B cell (primary cell): ENCODE results near the gene PAQR4. TPM values are rescaled to one million over a fixed set of nuclear protein-coding genes. Genes with fewer than 3 reads are reported as not detected.
A peak's percentile ranks its signal among the peaks of the same experiment; 100 is the strongest.

Source experiments
- ATAC-seq: fragments of 200-7000 bp; cut with Tn5 transposase; one replicate; pipeline ENCODE4 v1.10.0; 2021; ENCODE audit warnings: low read depth, mild to moderate bottlenecking, moderate number of reproducible peaks, moderate library complexity
- CTCF ChIA-PET: fragments of 350-600 bp; sonication (Branson Sonifier 250); formaldehyde crosslinking; loops from one replicate; lab custom pipeline; 2021; ENCODE audit warnings: antibody characterized with exemption, inconsistent platforms; lab: Charles Lee
- POLR2A ChIA-PET: fragments of 350-600 bp; sonication (Branson Sonifier 250); formaldehyde crosslinking; loops from one replicate; lab custom pipeline; 2021; ENCODE audit warnings: antibody characterized with exemption; lab: Charles Lee
- DNase-seq: peaks from one replicate; pipeline ENCODE4 v3.0.0; 2013
- H2AFZ ChIP-seq: 2 replicates; pipeline ENCODE4 v1.6.1; 2012; ENCODE audit warnings: mild to moderate bottlenecking, low read depth, low read length; ENCODE audit not compliant: insufficient read depth, poor library complexity, severe bottlenecking
- H3K27ac ChIP-seq, 2 donors: 1 replicate in 1 of 2; 2 replicates in 1 of 2; pipeline ENCODE4 v1.5.1; 2012 to 2013; ENCODE audit warnings: low read length in 2 of 2, mild to moderate bottlenecking in 2 of 2, moderate library complexity in 1 of 2
- H3K27me3 ChIP-seq, 4 experiments: fragments of 200-600 bp in 1 of 4; sonication (generic) in 1 of 4; replicated peaks in 1 of 4; 1 replicate in 2 of 4; 2 replicates in 2 of 4; pipeline versions ENCODE4 v1.6.1 to v1.7.0; 2013 to 2016; ENCODE audit warnings: low read length in 3 of 4, mild to moderate bottlenecking in 2 of 4, mixed read lengths in 1 of 4, moderate library complexity in 1 of 4; ENCODE audit not compliant: insufficient read depth in 4 of 4, control insufficient read depth in 3 of 4; ENCODE audit errors: control extremely low read depth in 1 of 4
- H3K36me3 ChIP-seq, 2 experiments: replicated peaks in 1 of 2; 1 replicate in 1 of 2; 2 replicates in 1 of 2; pipeline versions ENCODE4 v1.6.1 to v1.7.1; 2013; ENCODE audit warnings: low read length in 1 of 2; ENCODE audit not compliant: insufficient read depth in 2 of 2, control insufficient read depth in 1 of 2; ENCODE audit errors: control extremely low read depth in 1 of 2, extremely low read depth in 1 of 2
- H3K4me1 ChIP-seq, 2 donors: fragments of 200-600 bp in 1 of 2; sonication (generic) in 1 of 2; 1 replicate in 1 of 2; 2 replicates in 1 of 2; pipeline versions ENCODE4 v1.5.1 to v1.6.1; 2013 to 2017; ENCODE audit warnings: low read length in 2 of 2; ENCODE audit not compliant: control insufficient read depth in 2 of 2, insufficient read depth in 2 of 2
- H3K4me2 ChIP-seq: replicated peaks from 2 replicates; pipeline ENCODE3; 2012; ENCODE audit warnings: mild to moderate bottlenecking, low read depth, low read length; ENCODE audit not compliant: poor library complexity, severe bottlenecking
- H3K4me3 ChIP-seq, 5 experiments: fragments of 200-600 bp in 1 of 5; sonication (generic) in 1 of 5; 1 replicate in 3 of 5; 2 replicates in 2 of 5; pipeline versions ENCODE4 v1.5.1 to v1.7.0; 2011 to 2016; ENCODE audit warnings: low read length in 4 of 5, mild to moderate bottlenecking in 4 of 5, low read depth in 2 of 5, control low read depth in 1 of 5, moderate library complexity in 1 of 5; ENCODE audit not compliant: insufficient read depth in 1 of 5; ENCODE audit errors: control extremely low read depth in 1 of 5, extremely low read depth in 1 of 5
- H3K79me2 ChIP-seq: fragments of 200-600 bp; sonication (generic); one replicate; pipeline ENCODE4 v1.6.0; 2016; ENCODE audit warnings: low read length; ENCODE audit not compliant: control insufficient read depth, insufficient read depth
- H3K9ac ChIP-seq: fragments of 200-600 bp; sonication (generic); 2 replicates; pipeline ENCODE4 v1.6.1; 2017; ENCODE audit warnings: mild to moderate bottlenecking, low read length, moderate library complexity
- H3K9me3 ChIP-seq, 3 donors: one replicate each; pipeline versions ENCODE4 v1.6.1 to v1.7.1; 2013; ENCODE audit warnings: low read length in 2 of 3; ENCODE audit not compliant: control insufficient read depth in 2 of 3, insufficient read depth in 1 of 3; ENCODE audit errors: control extremely low read depth in 1 of 3
- H4K20me1 ChIP-seq: 2 replicates; pipeline ENCODE4 v1.6.0; 2012; ENCODE audit warnings: mild to moderate bottlenecking, low read length; ENCODE audit not compliant: insufficient read depth, control insufficient read depth, poor library complexity, severe bottlenecking
- H3K27ac Mint-ChIP-seq: one replicate; pipeline ENCODE4 v1.8.0; 2021; ENCODE audit warnings: mixed read lengths
- H3K27me3 Mint-ChIP-seq: one replicate; pipeline ENCODE4 v1.8.0; 2021; ENCODE audit warnings: mixed read lengths
- H3K4me1 Mint-ChIP-seq: one replicate; pipeline ENCODE4 v1.8.0; 2021; ENCODE audit warnings: mixed read lengths
- H3K4me3 Mint-ChIP-seq: one replicate; pipeline ENCODE4 v1.8.0; 2021; ENCODE audit warnings: mixed read lengths
- H3K9me3 Mint-ChIP-seq: one replicate; pipeline ENCODE4 v1.8.0; 2022; ENCODE audit warnings: mixed read lengths; ENCODE audit not compliant: insufficient read depth
- CTCF ChIP-seq: fragments of 200-600 bp; IDR thresholded peaks from one replicate; pipeline ENCODE4 v1.8.0; 2022; ENCODE audit warnings: antibody characterized with exemption, mild to moderate bottlenecking
- EZH2 ChIP-seq: IDR thresholded peaks from 2 replicates; pipeline ENCODE4 v1.6.1; 2012; ENCODE audit warnings: borderline replicate concordance, low read depth, mild to moderate bottlenecking, moderate library complexity, low read length; ENCODE audit not compliant: insufficient read depth, poor library complexity, severe bottlenecking
- WGBS: methylation state at CpG from one replicate; pipeline ENCODE4 v1.1.5; 2013; ENCODE audit warnings: missing lambda C conversion rate; ENCODE audit not compliant: insufficient coverage; 5-methylcytosine and 5-hydroxymethylcytosine counted together
- intact Hi-C: fragments of 100-400 bp; cut with micrococcal nuclease; formaldehyde crosslinking; loops from one replicate; pipeline ENCODE4 v1.10.0; 2022
- polyA plus RNA-seq: library from polyadenylated mRNA; depleted of rRNA; stranded (reverse); fragments of >200 nt; gene quantifications from 2 replicates; pipeline ENCODE4 v1.2.3, GENCODE V29; 2012
- total RNA-seq, 2 donors: library from RNA; stranded (reverse); fragments of 120-200 nt in 1 of 2; gene quantifications; 1 replicate in 1 of 2; 2 replicates in 1 of 2; pipeline versions ENCODE4 v1.2.3 to v1.2.4, GENCODE V29; 2013 to 2022

Gene PAQR4
- total and polyA plus RNA-seq, 2 donors (not counting 1 experiment from before 2014, with no cell fraction given): 2.6 to 2.8 TPM

DNA sequence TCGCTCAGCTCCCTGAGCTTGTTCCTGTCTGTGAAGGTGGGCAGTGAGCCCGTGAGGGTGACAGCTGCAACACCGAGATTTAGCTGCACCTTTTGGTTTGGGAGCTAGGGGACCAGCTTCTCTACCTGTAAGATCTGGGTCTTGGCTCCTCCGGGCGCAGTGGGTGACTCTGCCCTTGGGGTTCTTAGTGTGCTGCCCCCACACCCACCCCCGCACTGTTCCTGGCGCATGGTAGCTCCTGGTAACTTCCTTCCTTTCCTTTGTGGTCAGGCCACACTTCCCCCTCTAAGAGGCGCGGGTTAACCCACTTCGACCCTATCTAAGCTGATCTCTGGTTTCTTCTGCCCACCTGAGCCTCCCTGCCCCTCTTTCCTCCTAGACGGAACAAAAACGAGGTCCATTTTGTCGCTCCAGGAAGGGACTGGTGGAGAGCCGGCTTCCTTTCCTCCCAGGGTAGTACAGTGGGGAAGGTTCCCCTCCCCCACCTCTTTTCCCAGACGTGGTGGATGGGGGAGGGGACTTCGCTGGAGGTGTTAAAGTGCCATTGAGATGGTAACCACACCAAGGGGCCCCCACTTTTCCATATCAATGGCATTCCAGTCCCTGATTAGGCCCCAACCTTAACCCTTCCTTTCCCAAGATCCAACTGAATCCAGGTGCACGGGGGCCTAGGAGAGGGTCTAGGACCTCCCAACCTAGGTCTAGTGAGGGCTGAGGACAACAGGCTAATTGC lies 39.0 kb downstream of the PAQR4 start:
- Histone ChIP-seq H3K79me2 (no peaks in the 10 kb centered on the region), H2AFZ (peak overlapping the region; percentile 58), H3K4me1 (peaks cover 25 to 32% of the 10 kb centered on the region in 2 donors), H3K9ac (peak overlapping the region; percentile 32), H3K27me3 (peaks cover 0 to 22% (median 10%) of the 10 kb centered on the region in 4 experiments), H3K27ac (no peak overlapping the region), H3K4me3 (peak overlapping the region in 2 of 5 experiments; percentile 37 to 44), H4K20me1 (no peaks in the 10 kb centered on the region), H3K9me3 (peaks cover 0 to 18% (median 0%) of the 10 kb centered on the region in 3 donors), H3K4me2 (peak overlapping the region; percentile 76), H3K36me3 (no peaks in the 10 kb centered on the region)
- H3K4me1 Mint-ChIP-seq: peaks cover 26% of the 10 kb centered on the region
- H3K4me3 Mint-ChIP-seq: peak overlapping the region; percentile 58
- TF ChIP-seq CTCF: no peak
- peaks cover 9% of the 10 kb centered on the region for H3K27me3 Mint-ChIP-seq
- no peaks in the 10 kb centered on the region for H3K9me3 Mint-ChIP-seq
- 2% methylated on average over 10 of the region's 17 CpGs for WGBS
- H3K27ac Mint-ChIP-seq: no peak overlapping the region
- intact Hi-C loops: no loop called here
- CTCF ChIA-PET: interaction anchor here (0.9 to 9.6 kb wide), 5 partner anchors 16 to 121 kb away, joined by 3 to 213 read pairs (median 6); partner anchors contain the start of genes HCFC1R1 and THOC6
- POLR2A ChIA-PET: no interaction called here
- peak; percentile 49 for DNase-seq
- no peak for ATAC-seq

DNA sequence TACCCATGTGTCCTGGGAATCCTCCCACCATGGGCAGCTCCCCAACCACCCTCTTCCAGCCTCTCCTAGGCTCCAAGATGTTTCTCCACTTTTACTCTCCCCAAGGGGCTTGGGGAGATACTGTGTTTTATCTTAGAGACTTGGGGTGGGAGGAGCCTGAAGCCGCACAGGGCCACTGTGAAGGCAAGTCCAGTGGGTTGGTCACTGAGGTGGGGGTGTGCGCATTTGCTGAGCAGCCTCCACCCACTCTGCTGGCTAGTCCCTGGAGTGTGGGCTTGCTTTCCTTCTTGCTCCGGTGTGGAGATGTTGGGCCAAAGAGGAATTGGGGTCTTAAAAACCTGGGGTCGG lies 39.5 kb downstream of the PAQR4 start:
- TF ChIP-seq CTCF (no peak), EZH2 (no peak)
- POLR2A ChIA-PET: no interaction called here
- H3K9me3 ChIP-seq: peaks cover 0 to 14% (median 0%) of the 10 kb centered on the region in 3 donors
- H2AFZ ChIP-seq: no peak overlapping the region
- peaks cover 0 to 22% (median 10%) of the 10 kb centered on the region in 4 experiments for H3K27me3 ChIP-seq
- Mint-ChIP-seq H3K4me3 (no peak overlapping the region), H3K27ac (no peak overlapping the region), H3K27me3 (peaks cover 9% of the 10 kb centered on the region), H3K4me1 (peaks cover 25% of the 10 kb centered on the region), H3K9me3 (no peaks in the 10 kb centered on the region)
- ATAC-seq (no peak), DNase-seq (no peak)
- intact Hi-C loops: no loop called here
- no peaks in the 10 kb centered on the region for H3K36me3 ChIP-seq
- H3K4me3 ChIP-seq: peak overlapping the region in 1 of 5 experiments; percentile 44
- CTCF ChIA-PET: interaction anchor here (1.2 to 9.6 kb wide), 3 partner anchors 15 to 26 kb away, joined by 4 to 213 read pairs (median 8); partner anchors contain the start of genes HCFC1R1 and THOC6
- no peaks in the 10 kb centered on the region for H3K79me2 ChIP-seq
- H4K20me1 ChIP-seq: no peaks in the 10 kb centered on the region
- peaks cover 25 to 28% of the 10 kb centered on the region in 2 donors for H3K4me1 ChIP-seq
- no peak overlapping the region for H3K27ac ChIP-seq
- H3K9ac ChIP-seq: no peak overlapping the region
- peak overlapping the region; percentile 76 for H3K4me2 ChIP-seq
- 97% methylated on average over 3 of the region's 4 CpGs for WGBS
